Vagina (tissue), 2 donors: ENCODE measurements around the gene PAX7.

Experiments used
- CTCF ChIP-seq, 3 experiments: fragments of 450-650 bp in 2 of 3; fragments of 200-600 bp in 1 of 3; sonication (generic) in 1 of 3; IDR thresholded peaks; one replicate each; pipeline ENCODE4 v1.5.1; 2017 to 2019; ENCODE audit warnings: antibody characterized with exemption in 3 of 3, mild to moderate bottlenecking in 2 of 3, moderate library complexity in 2 of 3
- POLR2A ChIP-seq, 2 donors: fragments of 450-650 bp; IDR thresholded peaks; one replicate each; pipeline ENCODE4 v1.6.1; 2017; ENCODE audit warnings: antibody characterized with exemption in 2 of 2, mild to moderate bottlenecking in 2 of 2, moderate library complexity in 2 of 2
- POLR2AphosphoS5 ChIP-seq, 2 donors: sonication (generic); formaldehyde crosslinking; IDR thresholded peaks; one replicate each; pipeline ENCODE4 v1.9.0; 2017; ENCODE audit warnings: antibody characterized with exemption in 2 of 2, mild to moderate bottlenecking in 2 of 2, low read depth in 1 of 2; ENCODE audit not compliant: insufficient read depth in 1 of 2

- TF ChIP-seq CTCF (IDR thresholded peaks at IDR 0.05) (no peak), POLR2A (IDR thresholded peaks at IDR 0.05) (no peak), POLR2AphosphoS5 (IDR thresholded peaks at IDR 0.05; ENCODE audit: insufficient read depth in 1 of 2, low read depth in 1 of 2) (no peak)
Observed at GRCh38 chr1:18735224-18735997, 104.8 kb downstream of the PAX7 start.
